Measurements from ENCODE around the gene SLC27A2. TPM values are rescaled to one million over a fixed set of nuclear protein-coding genes. Genes with fewer than 3 reads are reported as not detected.

SLC27A2 gene
- total RNA-seq, 1 experiment from 2014 or later: 1.1 TPM

- no peaks in the 10 kb centered on the region for H3K36me3 ChIP-seq (replicated peaks; ENCODE audit: control insufficient read depth, insufficient read depth, low read length)
- no peak overlapping the region for H3K4me3 ChIP-seq (ENCODE audit: insufficient read depth, low read depth, low read length)
Observed at GRCh38 chr15:50190723-50191122, 8.7 kb downstream of the SLC27A2 start.

DNA sequence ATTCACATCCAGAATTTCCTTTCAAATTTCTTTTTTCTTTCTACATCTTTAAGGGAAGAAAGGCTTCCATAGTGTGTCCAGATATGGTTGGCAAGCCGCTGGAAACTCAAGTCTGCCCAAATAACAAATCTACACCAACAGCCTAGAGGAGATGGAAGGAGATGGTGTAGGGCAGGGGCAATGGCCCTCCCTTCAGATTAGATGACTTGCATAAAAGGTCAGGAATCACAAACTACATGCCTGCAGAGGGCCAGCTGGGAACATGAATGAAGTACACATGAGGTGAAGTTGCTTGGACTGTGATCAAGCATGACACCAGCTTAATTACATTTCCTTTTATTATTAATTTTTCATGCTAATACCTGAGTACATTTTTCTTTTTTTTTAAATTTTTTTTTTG, 10.2 kb downstream of the SLC27A2 start:
- Histone ChIP-seq H3K4me3 (ENCODE audit: insufficient read depth, low read depth, low read length) (no peak overlapping the region), H3K27me3 (ENCODE audit: control insufficient read depth, insufficient read depth, low read length) (no peaks in the 10 kb centered on the region), H3K36me3 (replicated peaks; ENCODE audit: control insufficient read depth, insufficient read depth, low read length) (no peaks in the 10 kb centered on the region)
- DNase-seq: no peak

More at GRCh38 chr15:50190723-50191122, 8.7 kb downstream of the SLC27A2 start:
- DNase-seq: no peak
- no peaks in the 10 kb centered on the region for H3K27me3 ChIP-seq (ENCODE audit: control insufficient read depth, insufficient read depth, low read length)

DNA sequence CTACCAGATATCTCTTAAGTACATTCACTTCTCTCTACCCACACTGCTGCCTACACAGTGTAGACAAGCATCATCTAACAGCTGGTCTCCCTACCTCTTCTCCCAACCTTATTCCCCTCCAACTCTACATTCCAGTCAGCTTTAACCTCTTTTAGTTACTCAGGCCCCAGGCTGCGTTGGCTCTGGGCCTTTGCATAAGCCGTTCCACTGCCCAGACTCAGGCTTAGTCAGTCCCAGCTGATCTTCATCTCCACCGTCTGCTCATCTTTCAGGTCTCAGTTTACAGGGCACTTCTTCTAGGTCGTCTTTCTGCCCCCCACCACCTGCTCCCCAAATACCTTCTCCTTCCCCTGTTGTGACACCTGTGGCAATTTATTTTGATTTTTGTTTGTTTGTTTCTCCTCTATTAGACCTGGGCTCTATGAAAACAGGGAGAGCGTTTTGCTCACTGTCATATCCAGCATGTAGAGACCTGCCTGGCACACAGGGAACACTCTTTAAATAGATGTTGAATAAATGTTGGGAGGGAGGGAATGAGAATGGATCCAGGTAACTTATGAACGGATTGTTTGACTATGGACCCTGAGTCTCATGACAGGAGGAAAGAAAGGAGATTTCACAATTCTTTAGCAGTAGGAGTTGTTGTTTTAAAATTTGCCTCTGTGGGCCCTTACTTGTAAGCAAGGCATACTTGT, 11.1 kb downstream of the SLC27A2 start:
- no peaks in the 10 kb centered on the region for H3K36me3 ChIP-seq (replicated peaks; ENCODE audit: control insufficient read depth, insufficient read depth, low read length)
- no peak for DNase-seq
- H3K27me3 ChIP-seq (ENCODE audit: control insufficient read depth, insufficient read depth, low read length): no peaks in the 10 kb centered on the region
- no peak overlapping the region for H3K4me3 ChIP-seq (ENCODE audit: insufficient read depth, low read depth, low read length)

DNA sequence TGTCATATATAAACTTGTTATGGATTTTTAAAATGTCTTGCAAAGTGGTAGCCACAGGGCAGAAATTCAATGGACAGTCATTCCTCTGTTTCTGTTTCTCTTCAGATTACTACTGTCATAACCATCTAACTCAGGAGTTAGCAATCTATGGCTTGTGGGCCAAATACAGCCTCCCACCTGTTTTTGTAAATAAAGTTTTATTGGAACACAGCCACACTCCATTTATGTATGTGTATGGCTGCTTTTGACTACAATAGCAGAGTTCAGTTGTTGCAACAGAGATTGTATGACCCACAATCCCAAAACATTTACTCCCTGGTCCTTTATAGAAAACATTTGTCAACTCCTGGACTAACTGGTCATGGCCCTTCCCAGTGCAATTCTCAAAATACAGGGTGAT, 20.0 kb downstream of the SLC27A2 start:
- Histone ChIP-seq H3K36me3 (replicated peaks; ENCODE audit: control insufficient read depth, insufficient read depth, low read length) (no peaks in the 10 kb centered on the region), H3K4me3 (ENCODE audit: insufficient read depth, low read depth, low read length) (no peak overlapping the region), H3K27me3 (ENCODE audit: control insufficient read depth, insufficient read depth, low read length) (no peaks in the 10 kb centered on the region)
- DNase-seq: no peak

GRCh38 chr15:50206020-50206419, 24.0 kb downstream of the SLC27A2 start:
- H3K4me3 ChIP-seq (ENCODE audit: insufficient read depth, low read depth, low read length): no peak overlapping the region
- no peak for DNase-seq
- no peaks in the 10 kb centered on the region for H3K27me3 ChIP-seq (ENCODE audit: control insufficient read depth, insufficient read depth, low read length)
- H3K36me3 ChIP-seq (replicated peaks; ENCODE audit: control insufficient read depth, insufficient read depth, low read length): no peaks in the 10 kb centered on the region

DNA sequence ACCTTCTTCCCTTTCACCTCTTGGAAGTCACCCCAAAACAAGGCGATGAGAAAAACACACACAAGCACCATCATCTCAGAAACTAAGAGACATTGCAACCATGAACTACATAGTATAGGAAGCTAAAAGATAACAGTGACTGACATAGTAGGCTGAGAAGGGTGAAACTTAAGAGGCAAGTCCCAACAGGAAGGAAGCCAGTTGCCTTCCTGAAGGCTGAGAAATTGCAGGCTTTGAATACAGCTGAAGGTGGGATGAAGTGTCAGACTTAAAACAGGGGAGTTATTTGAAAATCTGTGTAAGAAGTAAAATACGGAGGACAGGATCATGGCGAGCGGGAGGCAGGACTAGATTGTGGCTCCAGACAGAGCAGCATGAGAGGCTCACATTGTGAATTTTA, 27.8 kb downstream of the SLC27A2 start:
- Histone ChIP-seq H3K4me3 (ENCODE audit: insufficient read depth, low read depth, low read length) (no peak overlapping the region), H3K36me3 (replicated peaks; ENCODE audit: control insufficient read depth, insufficient read depth, low read length) (no peaks in the 10 kb centered on the region), H3K27me3 (ENCODE audit: control insufficient read depth, insufficient read depth, low read length) (no peaks in the 10 kb centered on the region)
- DNase-seq: no peak

DNA sequence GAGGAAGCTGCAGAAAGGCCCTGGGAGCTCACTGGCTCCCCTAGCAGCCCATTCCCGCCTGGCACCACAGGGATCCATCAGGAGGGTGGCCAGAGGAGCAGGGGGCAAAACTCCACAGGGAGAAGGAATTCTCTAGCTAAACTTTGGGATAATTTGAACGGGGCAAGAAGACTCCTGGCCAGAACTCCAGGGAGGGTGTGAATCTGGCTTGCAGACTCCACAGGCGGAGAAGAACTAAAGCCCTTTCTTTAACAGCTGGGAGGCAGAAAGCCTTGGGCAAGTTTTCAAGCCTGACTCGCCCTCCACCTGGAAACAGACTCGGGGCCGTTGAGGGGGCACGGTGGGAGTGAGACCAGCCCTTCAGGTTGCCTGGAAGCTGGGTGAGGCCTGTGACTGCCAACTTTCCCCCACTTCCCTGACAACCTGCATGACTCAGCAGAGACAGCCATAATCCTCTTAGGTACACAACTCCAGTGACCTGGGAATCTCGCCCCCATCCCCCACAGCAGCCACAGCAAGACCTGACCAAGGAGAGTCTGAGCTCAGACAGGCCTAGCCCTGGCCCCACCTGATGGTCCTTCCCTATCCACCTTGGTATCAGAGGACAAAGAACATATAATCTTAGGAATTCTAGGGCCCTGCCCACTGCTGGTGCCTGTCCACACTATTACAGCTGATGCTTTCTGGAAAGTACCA, 28.6 kb downstream of the SLC27A2 start:
- Histone ChIP-seq H3K4me3 (ENCODE audit: insufficient read depth, low read depth, low read length) (no peak overlapping the region), H3K27me3 (ENCODE audit: control insufficient read depth, insufficient read depth, low read length) (no peaks in the 10 kb centered on the region), H3K36me3 (replicated peaks; ENCODE audit: control insufficient read depth, insufficient read depth, low read length) (no peaks in the 10 kb centered on the region)
- DNase-seq: no peak

- DNase-seq: no peak
- H3K4me3 ChIP-seq (ENCODE audit: insufficient read depth, low read depth, low read length): no peak overlapping the region
Observed at GRCh38 chr15:50218291-50218690, 36.3 kb downstream of the SLC27A2 start.

DNA sequence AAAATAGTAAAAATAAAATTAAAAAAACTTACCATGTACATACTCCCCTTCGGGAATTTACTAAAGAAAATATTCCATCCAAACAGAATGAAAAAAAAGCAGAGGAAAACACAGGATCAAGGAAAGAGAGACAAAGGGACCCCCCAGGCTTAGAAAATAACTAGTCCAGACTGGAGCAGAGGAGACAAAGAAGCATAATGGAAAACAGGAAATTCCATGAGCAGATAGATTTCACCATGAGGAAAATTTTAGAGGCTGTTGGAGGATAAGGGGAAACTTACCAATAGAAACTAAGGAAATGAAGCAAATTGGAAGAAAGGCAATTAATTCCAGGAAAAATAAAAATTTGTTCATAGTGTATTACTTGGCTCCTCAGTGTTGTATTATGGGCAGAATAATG, 36.7 kb downstream of the SLC27A2 start:
- H3K36me3 ChIP-seq (replicated peaks; ENCODE audit: control insufficient read depth, insufficient read depth, low read length): no peaks in the 10 kb centered on the region
- DNase-seq: no peak
- H3K4me3 ChIP-seq (ENCODE audit: insufficient read depth, low read depth, low read length): no peak overlapping the region
- H3K27me3 ChIP-seq (ENCODE audit: control insufficient read depth, insufficient read depth, low read length): no peaks in the 10 kb centered on the region

More at GRCh38 chr15:50218291-50218690, 36.3 kb downstream of the SLC27A2 start:
- Histone ChIP-seq H3K36me3 (replicated peaks; ENCODE audit: control insufficient read depth, insufficient read depth, low read length) (no peaks in the 10 kb centered on the region), H3K27me3 (ENCODE audit: control insufficient read depth, insufficient read depth, low read length) (no peaks in the 10 kb centered on the region)

DNA sequence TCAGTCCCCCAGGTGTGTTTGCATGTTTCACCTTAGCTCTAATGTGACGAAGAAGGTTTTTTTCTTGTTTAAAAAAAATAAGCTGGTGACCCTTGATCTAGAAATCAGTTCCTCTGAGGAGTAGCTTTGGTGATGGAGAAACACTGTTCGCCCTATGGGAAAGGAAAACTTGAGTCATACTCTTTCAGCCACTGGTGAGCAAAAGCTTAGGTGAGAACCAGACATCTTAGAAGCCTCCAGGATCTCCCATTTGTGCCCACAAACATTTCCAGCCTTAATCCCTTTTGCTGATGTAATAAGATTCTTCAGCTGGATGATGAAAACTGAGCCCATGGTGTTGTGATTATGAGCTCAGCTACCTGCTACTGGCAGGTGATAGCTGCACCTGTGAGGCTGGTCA, 37.8 kb downstream of the SLC27A2 start:
- H3K27me3 ChIP-seq (ENCODE audit: control insufficient read depth, insufficient read depth, low read length): no peaks in the 10 kb centered on the region
- H3K4me3 ChIP-seq (ENCODE audit: insufficient read depth, low read depth, low read length): no peak overlapping the region
- DNase-seq: no peak
- H3K36me3 ChIP-seq (replicated peaks; ENCODE audit: control insufficient read depth, insufficient read depth, low read length): no peaks in the 10 kb centered on the region

GRCh38 chr15:50222181-50222580, 40.2 kb downstream of the SLC27A2 start:
- H3K4me3 ChIP-seq (ENCODE audit: insufficient read depth, low read depth, low read length): no peak overlapping the region
- H3K36me3 ChIP-seq (replicated peaks; ENCODE audit: control insufficient read depth, insufficient read depth, low read length): no peaks in the 10 kb centered on the region
- H3K27me3 ChIP-seq (ENCODE audit: control insufficient read depth, insufficient read depth, low read length): no peaks in the 10 kb centered on the region
- no peak for DNase-seq

DNA sequence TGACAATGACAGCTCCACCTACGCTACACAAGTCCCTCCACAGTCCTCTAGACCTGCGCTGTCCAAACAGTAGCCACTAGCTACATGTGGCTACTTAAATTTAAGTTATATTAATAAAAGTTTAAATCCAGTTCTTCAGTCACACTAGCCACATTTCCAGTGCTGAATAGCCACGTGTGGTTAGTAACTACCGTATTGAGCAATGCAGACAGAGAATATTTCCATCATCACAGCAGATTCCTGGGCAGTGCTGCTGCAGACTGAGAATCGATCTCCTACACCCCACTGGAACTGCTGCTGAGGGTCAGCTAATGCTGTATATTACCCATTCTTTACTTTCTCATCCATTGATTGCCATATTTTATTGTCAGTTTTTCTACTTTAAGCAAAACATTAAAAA, 42.6 kb downstream of the SLC27A2 start:
- no peaks in the 10 kb centered on the region for H3K36me3 ChIP-seq (replicated peaks; ENCODE audit: control insufficient read depth, insufficient read depth, low read length)
- H3K27me3 ChIP-seq (ENCODE audit: control insufficient read depth, insufficient read depth, low read length): no peaks in the 10 kb centered on the region
- H3K4me3 ChIP-seq (ENCODE audit: insufficient read depth, low read depth, low read length): no peak overlapping the region
- DNase-seq: no peak

- no peak for DNase-seq
- Histone ChIP-seq H3K4me3 (ENCODE audit: insufficient read depth, low read depth, low read length) (no peak overlapping the region), H3K36me3 (replicated peaks; ENCODE audit: control insufficient read depth, insufficient read depth, low read length) (no peaks in the 10 kb centered on the region), H3K27me3 (ENCODE audit: control insufficient read depth, insufficient read depth, low read length) (no peaks in the 10 kb centered on the region)
Observed at GRCh38 chr15:50225057-50225456, 43.1 kb downstream of the SLC27A2 start.

DNA sequence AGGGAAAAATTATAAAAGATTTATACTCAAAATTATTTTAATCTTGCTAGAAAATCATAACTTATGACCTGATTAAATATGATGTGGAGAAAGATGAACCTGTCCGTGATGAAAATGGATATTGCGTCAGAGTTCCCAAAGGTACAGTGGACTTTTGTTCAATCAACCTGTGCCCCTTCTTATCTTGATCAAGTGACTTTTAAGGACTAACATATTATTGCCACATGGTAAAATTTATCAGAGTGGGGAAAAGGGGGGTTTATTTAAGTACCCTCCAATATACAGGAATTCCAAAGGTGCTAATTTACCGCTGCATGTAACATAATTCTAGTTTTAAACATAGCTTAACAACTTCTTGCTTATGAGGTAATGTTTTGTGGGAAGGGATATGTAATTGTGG, 43.9 kb downstream of the SLC27A2 start:
- Histone ChIP-seq H3K27me3 (ENCODE audit: control insufficient read depth, insufficient read depth, low read length) (no peaks in the 10 kb centered on the region), H3K4me3 (ENCODE audit: insufficient read depth, low read depth, low read length) (no peak overlapping the region), H3K36me3 (replicated peaks; ENCODE audit: control insufficient read depth, insufficient read depth, low read length) (no peaks in the 10 kb centered on the region)
- no peak for DNase-seq

- Histone ChIP-seq H3K4me3 (ENCODE audit: insufficient read depth, low read depth, low read length) (no peak overlapping the region), H3K27me3 (ENCODE audit: control insufficient read depth, insufficient read depth, low read length) (no peaks in the 10 kb centered on the region), H3K36me3 (replicated peaks; ENCODE audit: control insufficient read depth, insufficient read depth, low read length) (no peaks in the 10 kb centered on the region)
- DNase-seq: no peak
Observed at GRCh38 chr15:50227076-50227475, 45.1 kb downstream of the SLC27A2 start.

Measured in H7 (cell line).